KBM-7 (cell line): ENCODE measurements around the gene SPARCL1.
"Not testable (repeated sequence)": the region's sequence is repeated elsewhere in the genome, so short reads cannot be mapped to it uniquely, and the experiment has no call there.

Experiments used
- DNase-seq: peaks from one replicate; pipeline ENCODE4 v3.0.0-alpha.2; 2015
- in situ Hi-C: fragments of 300-500 bp; cut with MboI; formaldehyde crosslinking; loops from 2 replicates; pipeline ENCODE4 v1.14.3; 2020; ENCODE audit warnings: low sequenced_read_pairs, low pct_unique_long_range_greater_than_20kb, mixed read lengths

The SPARCL1 gene

DNA sequence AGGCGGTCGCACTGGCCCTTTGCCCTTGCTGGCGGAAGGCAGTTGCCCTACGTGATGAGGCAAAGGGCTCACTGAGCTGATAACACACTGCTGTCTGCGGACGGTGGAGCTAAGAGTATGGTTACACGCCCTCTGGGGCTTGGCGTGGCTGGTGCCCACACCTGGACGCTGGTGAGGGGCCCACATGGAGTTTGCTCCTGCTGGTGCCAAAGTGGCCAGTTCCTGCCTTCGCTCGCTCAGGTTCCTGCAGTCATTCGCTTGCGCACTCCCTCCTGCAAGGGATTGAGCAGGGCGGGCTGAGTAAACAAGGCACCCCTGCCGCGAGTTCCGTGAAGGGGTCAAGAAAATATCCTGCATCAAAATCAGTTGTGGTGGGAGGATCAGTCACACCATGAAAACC is 18.4 kb downstream of the SPARCL1 start:
- in situ Hi-C loops = loop anchor here (25.0 kb wide), 1 partner anchor 327 kb away; the partner anchor contains the start of gene MEPE
- no peak for DNase-seq

DNA sequence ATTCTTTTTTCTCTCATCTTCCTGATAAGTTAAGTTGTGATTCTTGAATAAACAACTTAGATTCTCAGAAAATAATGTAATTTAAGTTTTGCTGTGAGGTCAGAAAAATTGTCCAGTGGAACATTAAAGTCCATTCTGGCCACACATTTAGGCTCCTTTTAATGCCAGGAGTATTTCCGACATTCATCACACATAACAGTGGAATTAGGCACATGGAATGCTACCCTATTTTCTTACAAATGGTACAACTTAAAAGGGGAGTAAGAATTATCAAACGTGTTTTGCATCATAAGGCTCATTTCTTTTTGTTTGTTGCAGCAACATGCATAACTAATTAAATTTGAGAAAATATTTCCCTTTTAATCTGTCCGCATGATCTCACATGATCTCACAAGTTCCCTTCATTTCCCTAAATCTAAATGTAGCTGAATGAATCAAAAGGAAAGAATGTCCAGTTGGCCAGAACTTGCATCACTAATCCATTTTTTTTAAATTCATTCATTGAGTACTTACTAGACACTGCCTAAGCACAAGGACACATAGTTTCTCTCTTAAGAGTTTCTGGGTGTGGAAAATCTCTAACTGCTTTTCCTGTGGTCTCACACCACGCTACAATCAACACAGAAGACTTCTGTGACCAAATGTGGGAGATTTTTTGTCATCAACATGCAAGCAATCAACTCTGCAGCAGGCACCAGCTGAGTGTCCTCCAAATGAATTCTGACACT is 22.0 kb downstream of the SPARCL1 start:
- in situ Hi-C loops = loop anchor here (25.0 kb wide), 1 partner anchor 330 kb away; the partner anchor contains the start of gene MEPE
- no peak for DNase-seq

DNA sequence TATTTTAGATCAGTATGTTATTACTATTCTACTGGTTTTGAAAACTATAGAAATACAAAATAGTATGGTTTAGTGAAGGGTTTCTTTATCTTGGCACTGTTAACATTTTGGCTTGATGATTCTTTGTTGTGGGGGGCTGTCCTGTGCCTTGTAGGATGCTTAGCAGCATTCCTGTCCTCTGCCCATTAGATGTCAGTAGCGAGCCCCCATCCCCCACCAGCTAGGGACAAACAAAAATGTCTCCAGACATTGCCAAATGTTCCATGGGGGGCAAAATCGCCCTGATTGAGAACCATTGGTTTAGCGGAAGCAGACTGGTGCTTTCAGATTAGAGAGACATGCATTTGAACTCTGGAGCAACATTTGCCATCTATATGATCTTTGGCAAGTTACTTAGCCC is 23.3 kb downstream of the SPARCL1 start:
- DNase-seq = no peak
- in situ Hi-C loops = loop anchor here (25.0 kb wide), 1 partner anchor 331 kb away; the partner anchor contains the start of gene MEPE

DNA sequence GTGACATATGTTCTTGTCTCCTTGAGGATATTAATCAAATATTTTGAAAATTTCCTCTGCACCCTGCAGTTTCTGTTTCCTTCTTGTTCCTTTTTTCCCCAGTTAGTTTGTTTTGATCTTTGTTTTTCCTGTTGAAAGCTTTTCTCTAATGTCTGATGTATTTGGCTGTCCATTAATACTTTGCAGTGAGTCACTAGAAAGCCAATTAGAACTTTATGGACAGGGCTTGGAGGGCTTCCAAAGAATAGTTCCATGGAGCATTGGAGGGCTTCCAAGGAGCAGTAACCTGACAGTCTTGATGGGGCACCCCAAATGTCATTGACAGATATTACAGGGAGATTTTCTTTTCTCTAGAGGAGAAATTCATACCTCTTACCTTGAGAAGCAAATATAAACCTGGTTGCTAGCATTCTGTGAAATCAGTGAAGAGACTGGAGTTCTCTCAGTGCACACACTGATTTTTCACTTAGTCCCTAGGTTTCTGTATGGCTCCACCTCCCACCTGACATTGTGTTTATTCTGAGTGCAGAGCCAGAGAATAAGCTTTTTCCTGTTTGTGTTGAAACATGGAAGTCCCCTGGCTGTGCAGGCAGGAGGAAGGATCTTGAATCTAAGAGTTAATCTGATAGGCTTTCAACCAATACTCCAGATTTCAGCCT is 26.5 kb downstream of the SPARCL1 start:
- no peak for DNase-seq

DNA sequence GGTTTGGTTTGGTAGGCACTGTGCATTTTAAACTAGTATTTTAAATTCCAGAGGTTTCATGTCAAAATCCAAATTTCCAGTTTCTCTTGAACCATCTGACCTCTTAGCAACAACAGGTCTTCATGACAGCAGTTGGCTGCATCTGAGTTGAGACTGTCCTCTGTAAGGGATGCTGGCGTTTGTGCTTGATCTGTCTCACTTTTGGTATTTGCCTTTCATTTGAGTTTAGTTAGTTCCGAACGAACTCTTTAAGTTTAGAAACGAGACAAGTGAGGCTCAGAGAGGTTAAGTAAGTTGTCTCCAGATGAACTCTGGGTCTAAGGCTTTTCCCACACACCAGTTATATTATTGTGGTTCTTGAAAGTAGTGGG is 29.1 kb downstream of the SPARCL1 start:
- no peak for DNase-seq
- in situ Hi-C loops = loop anchor here (25.0 kb wide), 1 partner anchor 337 kb away; the partner anchor contains the start of gene MEPE

More for the DNA sequence above, 26.5 kb downstream of the SPARCL1 start:
- in situ Hi-C loops = loop anchor here (25.0 kb wide), 1 partner anchor 335 kb away; the partner anchor contains the start of gene MEPE

DNA sequence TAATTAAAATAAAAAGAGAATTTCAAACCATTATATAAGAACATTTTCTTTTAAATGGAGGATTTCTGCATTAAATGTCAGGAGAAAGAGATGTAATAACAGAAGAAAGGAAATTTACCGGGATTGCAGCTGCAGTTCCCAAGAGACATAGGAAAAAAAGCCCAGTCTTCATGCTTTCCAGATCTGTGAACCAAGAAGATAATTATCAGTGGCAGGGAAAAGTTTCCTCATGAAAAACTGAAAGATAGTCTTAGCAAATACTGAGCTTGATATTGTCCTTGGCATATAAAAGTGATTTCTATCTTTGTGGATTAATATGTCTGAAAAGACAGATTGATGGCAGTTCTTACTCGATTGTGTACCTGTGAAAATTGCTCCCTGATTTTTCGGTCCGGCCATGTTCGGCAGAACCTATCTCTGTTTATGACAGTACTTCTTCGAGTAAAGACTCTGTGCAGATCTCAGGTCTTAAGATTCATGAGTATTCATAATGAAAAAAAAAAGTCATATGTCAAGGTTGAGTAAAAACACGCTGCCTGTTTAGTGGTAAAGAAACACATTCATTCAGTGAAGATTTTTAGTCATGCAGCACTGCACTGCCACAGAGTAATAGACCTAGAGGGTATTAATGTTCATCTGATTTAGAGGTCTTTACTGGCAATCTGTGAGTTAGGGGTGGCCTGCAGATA is 29.6 kb downstream of the SPARCL1 start:
- DNase-seq = no peak
- in situ Hi-C loops = loop anchor here (25.0 kb wide), 1 partner anchor 338 kb away; the partner anchor contains the start of gene MEPE

DNA sequence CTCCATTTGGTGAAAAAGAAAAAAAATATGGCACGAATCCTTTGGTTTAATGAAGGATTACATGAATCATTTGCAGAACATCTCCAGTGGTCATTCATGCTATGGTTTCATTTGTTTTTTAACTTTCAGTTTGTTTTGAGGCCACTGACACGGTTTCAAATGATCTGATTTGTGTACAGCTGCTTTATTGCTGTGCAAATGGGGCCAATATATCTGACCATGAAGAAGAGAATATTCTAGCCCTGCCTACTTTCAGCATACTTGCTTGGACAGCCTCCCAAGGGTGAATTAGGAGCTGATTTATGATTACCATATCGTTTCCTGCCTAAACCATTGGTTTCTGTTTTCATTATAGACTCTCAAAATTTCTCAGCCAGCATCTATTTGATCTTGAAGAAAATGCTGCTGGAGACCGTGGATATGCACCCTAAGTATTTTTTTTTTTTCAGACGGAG is 30.7 kb downstream of the SPARCL1 start:
- in situ Hi-C loops = no loop called here
- no peak for DNase-seq

DNA sequence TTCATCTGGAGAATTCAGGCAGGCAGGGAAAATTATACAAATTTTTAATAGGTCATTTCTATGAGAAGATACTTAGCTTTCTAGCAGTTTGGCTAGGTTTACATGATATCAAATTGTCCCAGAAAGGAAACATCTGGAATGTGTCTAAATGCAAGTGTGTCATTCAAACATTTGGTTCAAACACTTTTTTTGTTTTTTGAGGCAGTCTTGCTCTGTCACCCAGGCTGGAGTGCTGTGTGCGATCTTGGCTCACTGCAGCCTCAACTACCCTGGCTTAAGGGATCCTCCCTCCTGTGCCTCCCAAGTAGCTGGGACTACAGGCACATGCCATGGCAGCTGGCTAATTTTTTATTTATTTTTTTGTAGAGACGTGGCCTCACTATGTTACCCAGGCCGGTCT is 31.6 kb downstream of the SPARCL1 start:
- in situ Hi-C loops = no loop called here
- DNase-seq = no peak

DNA sequence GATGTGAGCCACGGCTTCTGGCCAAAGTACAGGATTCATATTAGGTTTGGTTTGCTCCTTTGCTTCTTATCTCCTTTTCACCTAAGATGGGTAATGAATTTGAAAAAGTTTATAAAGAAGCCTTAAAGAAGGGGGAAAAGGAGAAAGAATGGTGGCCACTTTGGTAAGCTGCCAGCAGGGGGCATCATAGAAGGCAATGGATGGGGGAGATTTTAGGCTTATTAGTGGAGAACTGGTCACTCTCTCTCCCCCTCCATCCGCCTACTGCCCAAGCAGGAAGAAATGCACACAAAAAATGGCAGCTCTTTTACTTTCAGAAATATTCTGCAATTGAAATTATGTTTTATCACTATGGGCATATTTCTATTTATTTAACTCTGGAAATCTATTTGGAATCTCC is 32.0 kb downstream of the SPARCL1 start:
- in situ Hi-C loops = no loop called here

DNA sequence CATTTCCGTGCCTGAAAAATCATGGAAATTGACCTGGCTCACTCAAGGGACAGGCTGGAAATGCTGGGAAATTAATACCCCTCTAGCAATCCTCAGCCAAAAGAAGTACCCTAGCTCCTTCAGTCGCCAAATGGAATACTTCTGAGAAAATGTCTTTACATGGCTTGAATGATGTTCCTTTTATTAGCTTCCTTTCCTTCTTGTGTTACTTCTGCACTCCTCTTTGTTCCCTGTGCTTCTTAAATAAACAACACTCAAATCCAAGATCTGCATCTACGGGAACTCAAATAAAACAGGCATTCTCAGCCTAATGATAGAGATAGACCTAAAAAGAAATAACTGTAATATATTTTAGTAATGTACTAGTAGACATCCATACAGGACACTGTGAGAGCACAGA is 36.1 kb downstream of the SPARCL1 start:
- no peak for DNase-seq
- in situ Hi-C loops = no loop called here

More for the DNA sequence above, 32.0 kb downstream of the SPARCL1 start:
- DNase-seq = peak; percentile 55

DNA sequence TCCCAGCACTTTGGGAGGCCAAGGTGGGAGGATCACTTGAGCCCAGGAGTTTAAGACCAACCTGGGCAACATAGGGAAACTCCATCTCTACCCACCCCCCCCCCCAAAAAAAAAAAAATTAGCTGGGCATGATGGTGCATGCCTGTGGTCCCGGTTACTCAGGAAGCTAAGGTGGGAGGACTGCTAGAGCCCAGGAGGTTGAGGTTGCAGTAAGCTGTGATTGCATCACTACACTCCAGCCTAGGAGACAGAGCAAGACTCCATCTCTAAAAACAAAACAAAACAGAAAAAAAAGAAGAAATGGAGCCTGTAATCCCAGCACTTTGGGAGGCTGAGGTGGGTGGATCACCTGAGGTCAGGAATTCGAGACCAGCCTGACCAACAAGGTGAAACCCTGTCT is 37.3 kb downstream of the SPARCL1 start:
- DNase-seq = peak; percentile 17
- in situ Hi-C loops = not testable (repeated sequence)

DNA sequence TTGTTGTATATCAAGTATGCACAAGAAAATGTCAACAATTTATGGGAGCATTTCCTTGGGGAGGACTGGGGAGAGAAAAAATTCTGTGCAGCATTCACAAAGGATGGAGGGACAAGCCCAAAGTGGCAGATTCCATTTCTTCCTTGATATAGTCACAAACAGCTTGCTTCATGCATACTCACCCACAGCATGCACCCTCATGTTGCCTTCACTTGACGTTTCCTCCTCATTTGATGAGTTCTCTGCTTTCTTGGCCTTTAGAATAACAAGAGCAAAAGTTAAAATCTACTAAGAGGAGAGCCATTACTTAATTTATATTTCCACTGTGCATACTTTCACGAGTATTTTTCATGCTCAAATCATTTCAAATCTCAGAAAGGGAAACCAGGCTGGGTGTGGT is 37.7 kb downstream of the SPARCL1 start:
- in situ Hi-C loops = no loop called here
- DNase-seq = no peak

DNA sequence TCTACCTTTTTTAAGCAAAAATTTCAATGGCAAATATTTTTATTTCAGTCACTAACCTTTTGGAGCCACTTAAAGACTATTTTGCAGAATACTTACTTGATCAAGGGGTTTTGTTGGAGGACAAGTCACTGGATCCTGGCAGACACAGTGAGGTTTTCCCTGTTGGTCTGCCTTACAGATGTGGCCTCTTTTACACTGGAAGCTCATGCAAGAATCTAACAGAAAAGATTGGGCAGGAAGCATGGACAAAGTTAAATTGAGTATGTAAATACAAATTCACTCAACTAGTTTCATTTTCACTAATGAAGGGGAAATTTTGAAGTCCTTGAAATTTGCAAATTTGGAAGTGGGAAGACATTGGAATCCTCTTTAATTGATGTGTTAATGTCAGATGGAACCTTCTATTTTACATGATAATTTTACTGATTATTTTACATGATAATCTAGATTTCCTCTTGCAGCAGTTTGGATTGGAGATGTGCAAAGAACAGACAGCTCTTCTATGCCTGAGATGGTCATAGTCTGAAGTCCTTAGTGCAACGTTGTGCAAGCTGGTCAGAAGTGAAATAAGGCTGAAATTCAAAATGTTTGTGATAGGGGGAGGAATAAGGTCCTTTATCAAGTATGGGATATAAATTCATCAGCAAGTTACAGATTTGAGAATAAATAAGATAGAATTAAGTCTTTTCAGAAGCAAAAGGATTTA is 38.4 kb downstream of the SPARCL1 start:
- no peak for DNase-seq
- in situ Hi-C loops = no loop called here

DNA sequence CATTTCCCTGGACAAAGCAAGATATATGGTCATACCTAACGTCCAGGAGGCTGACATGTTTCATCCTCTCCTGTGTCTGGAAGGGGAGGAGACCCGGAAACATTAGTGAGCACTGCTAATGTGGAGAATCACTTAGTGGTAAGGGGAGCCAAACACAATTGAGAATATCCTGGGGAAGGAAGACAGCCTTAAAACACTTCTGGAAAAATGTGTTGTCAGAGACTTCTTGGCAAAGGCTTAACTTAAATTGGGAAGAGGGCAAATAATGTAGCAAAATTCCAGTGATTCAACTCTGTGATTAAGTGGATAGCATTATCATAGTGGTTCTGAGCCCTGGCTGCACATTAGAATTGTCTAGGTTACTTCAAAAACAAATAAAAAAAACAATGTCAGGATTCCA is 39.5 kb downstream of the SPARCL1 start:
- in situ Hi-C loops = no loop called here
- no peak for DNase-seq

DNA sequence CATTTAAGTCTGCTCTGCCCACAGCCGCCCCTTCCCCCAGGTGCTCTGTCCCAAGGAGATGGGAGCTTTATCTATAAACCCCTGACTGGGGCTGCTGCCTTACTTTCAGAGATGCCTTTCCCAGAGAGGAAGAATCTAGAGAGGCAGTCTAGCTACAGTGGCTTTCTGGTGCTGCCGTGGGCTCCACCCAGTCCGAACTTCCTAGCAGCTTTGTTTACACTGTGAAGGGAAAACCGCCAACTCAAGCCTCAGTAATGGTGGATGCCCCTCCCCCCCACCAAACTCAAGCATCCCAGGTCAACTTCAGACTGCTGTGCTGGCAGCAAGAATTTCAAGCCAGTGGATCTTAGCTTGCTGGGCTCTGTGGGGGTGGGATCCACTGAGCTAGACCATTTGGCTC is 40.5 kb downstream of the SPARCL1 start:
- DNase-seq, in situ Hi-C loops: not testable (repeated sequence)

DNA sequence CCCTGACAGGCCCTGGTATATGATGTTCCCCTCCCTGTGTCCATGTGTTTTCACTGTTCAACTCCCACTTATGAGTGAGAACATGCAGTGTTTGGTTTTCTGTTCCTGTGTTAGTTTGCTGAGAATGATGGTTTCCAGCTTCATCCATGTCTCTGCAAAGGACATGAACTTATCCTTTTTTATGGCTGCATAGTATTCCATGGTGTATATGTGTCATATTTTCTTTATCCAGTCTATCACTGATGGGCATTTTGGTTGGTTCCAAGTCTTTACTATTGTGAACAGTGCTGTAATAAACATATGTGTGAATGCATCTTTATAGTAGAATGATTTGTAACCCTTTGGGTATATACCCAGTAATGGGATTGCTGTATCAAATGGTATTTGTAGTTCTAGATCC is 45.9 kb downstream of the SPARCL1 start:
- in situ Hi-C loops = not testable (repeated sequence)

DNA sequence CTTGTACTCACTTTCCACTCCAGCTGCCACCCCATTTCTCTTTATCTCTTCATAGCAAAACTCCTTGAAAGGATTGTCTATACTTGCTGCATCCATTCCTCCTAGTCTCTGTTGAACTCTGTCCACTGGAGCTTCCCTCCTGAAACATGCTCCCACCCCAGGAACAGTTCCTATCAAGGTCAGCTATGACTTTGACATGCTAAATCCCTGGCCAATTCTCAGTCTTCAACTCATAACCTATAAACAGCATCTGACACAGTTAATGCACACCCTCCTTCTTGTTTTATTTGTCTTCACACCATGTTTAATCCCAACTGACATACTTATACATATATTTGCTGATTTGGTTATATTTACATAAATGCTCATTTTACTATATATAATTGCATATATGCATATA is 47.8 kb downstream of the SPARCL1 start:
- DNase-seq = no peak
- in situ Hi-C loops = no loop called here

More for the DNA sequence above, 45.9 kb downstream of the SPARCL1 start:
- DNase-seq = not testable (repeated sequence)

DNA sequence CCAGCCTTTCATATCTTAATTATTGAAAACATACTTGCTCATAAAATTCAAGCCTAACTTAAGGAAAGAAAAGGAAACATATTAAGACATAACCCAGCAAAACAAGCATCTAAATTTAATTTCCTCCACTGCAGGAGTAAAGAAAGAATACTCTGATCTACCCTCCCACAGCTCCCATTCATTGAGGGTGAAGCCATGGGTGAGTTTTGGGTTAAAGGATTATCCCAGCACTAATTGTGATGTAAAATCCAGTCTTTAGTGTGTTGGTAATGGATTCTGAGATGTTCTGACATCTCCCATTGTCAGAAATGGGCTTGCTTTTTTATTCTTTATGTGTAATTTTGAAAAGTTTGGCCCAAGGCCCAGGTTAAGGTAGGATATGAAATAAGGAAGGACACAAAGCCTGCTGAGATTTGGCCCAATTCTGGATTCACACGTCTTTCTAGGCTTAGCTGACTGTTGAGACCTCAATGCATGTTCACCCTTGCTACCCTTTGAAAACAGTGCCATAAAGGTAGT is 50.4 kb downstream of the SPARCL1 start:
- in situ Hi-C loops = no loop called here
- DNase-seq = no peak

DNA sequence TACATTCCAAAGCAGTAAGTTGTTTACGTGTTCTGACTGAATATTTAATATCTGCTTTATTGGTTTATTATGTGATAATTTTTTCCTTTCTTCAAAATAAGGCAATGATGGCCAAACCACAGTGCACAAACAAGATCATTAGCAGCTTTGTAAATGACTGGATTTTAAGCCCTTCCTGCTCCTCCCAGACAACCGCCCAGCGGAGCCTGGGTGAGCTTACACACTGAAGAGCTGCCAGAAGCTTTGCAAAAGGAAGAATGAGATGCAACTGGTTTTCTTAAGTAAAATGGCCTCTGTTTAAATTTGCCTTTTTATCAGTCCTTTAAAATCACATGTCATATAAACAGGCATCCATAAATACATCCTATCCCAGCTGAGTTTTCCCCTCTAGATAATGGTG is 52.2 kb downstream of the SPARCL1 start:
- in situ Hi-C loops = no loop called here
- DNase-seq = no peak
